Measurements from ENCODE around the gene DNASE1.

The DNASE1 gene

GRCh38 chr16:3668626-3669025 is 14.1 kb downstream of the DNASE1 start:
- DNase-seq, result no peak

- DNase-seq, result no peak
Measured at GRCh38 chr16:3669082-3669481, 14.6 kb downstream of the DNASE1 start.

GRCh38 chr16:3670711-3671110 is 16.2 kb downstream of the DNASE1 start:
- DNase-seq, result no peak

GRCh38 chr16:3671424-3671823 is 16.9 kb downstream of the DNASE1 start:
- no peak for DNase-seq

- DNase-seq, result no peak
Measured at GRCh38 chr16:3672571-3673041, 18.1 kb downstream of the DNASE1 start.

GRCh38 chr16:3673201-3673600 is 18.7 kb downstream of the DNASE1 start:
- DNase-seq, result no peak

GRCh38 chr16:3673676-3674377 is 19.3 kb downstream of the DNASE1 start:
- no peak for DNase-seq

GRCh38 chr16:3674513-3675295 is 20.2 kb downstream of the DNASE1 start:
- DNase-seq, result no peak

GRCh38 chr16:3675601-3676130 is 21.2 kb downstream of the DNASE1 start:
- DNase-seq, result no peak

GRCh38 chr16:3677994-3678393 is 23.5 kb downstream of the DNASE1 start:
- no peak for DNase-seq

GRCh38 chr16:3681206-3681605 is 26.7 kb downstream of the DNASE1 start:
- DNase-seq, result no peak

GRCh38 chr16:3687021-3687420 is 32.5 kb downstream of the DNASE1 start:
- no peak for DNase-seq

- DNase-seq, result no peak
Measured at GRCh38 chr16:3687792-3688191, 33.3 kb downstream of the DNASE1 start.

- no peak for DNase-seq
Measured at GRCh38 chr16:3689731-3690130, 35.2 kb downstream of the DNASE1 start.

- DNase-seq, result peak; percentile 61
Measured at GRCh38 chr16:3690470-3690928, 36.0 kb downstream of the DNASE1 start.

- DNase-seq, result no peak
Measured at GRCh38 chr16:3690980-3691720, 36.7 kb downstream of the DNASE1 start.

- DNase-seq, result no peak
Measured at GRCh38 chr16:3691761-3692160, 37.3 kb downstream of the DNASE1 start.

- no peak for DNase-seq
Measured at GRCh38 chr16:3694051-3694450, 39.6 kb downstream of the DNASE1 start.

- DNase-seq, result no peak
Measured at GRCh38 chr16:3695610-3696369, 41.3 kb downstream of the DNASE1 start.

GRCh38 chr16:3696425-3697218 is 42.1 kb downstream of the DNASE1 start:
- DNase-seq, result no peak

GRCh38 chr16:3698941-3699340 is 44.5 kb downstream of the DNASE1 start:
- no peak for DNase-seq

GRCh38 chr16:3701531-3701930 is 47.0 kb downstream of the DNASE1 start:
- DNase-seq, result no peak
